Esophagus muscularis mucosa (tissue), 3 donors: ENCODE data around the gene NLRC3.

Experiments
- POLR2A ChIP-seq: fragments of 450-650 bp; IDR thresholded peaks from one replicate; pipeline ENCODE4 v1.6.1; 2017; ENCODE audit warnings: antibody characterized with exemption, moderate library complexity, mild to moderate bottlenecking, low read depth
- TF ChIP-seq, protein P1 (sequence below), 3 experiments: fragments of 200-600 bp in 2 of 3; fragments of 450-650 bp in 1 of 3; sonication (generic) in 2 of 3; IDR thresholded peaks; one replicate each; pipeline ENCODE4 v1.5.1; 2017 to 2019; ENCODE audit warnings: antibody characterized with exemption in 3 of 3, mild to moderate bottlenecking in 2 of 3, moderate library complexity in 1 of 3

DNA sequence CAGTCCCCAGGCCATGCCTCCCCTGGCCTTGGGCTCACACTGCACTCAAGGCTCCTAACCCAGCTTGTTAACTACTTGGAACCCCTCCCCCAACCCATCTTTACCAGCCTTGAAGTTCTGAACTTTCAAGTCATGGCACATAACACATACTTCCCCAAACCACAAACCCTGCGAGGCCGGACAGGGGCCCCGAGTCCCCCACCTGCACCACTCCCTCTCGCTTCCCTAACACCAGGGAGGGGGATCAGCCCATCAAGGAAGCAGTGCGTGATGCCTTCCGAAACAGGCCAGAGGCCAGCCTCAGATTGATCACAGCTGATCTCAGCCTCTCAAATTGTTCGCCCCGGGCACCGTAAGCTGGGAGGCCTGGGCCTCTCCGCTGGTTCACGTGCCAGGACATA, 3.0 kb upstream of the NLRC3 start:
- TF ChIP-seq, protein P1, sequence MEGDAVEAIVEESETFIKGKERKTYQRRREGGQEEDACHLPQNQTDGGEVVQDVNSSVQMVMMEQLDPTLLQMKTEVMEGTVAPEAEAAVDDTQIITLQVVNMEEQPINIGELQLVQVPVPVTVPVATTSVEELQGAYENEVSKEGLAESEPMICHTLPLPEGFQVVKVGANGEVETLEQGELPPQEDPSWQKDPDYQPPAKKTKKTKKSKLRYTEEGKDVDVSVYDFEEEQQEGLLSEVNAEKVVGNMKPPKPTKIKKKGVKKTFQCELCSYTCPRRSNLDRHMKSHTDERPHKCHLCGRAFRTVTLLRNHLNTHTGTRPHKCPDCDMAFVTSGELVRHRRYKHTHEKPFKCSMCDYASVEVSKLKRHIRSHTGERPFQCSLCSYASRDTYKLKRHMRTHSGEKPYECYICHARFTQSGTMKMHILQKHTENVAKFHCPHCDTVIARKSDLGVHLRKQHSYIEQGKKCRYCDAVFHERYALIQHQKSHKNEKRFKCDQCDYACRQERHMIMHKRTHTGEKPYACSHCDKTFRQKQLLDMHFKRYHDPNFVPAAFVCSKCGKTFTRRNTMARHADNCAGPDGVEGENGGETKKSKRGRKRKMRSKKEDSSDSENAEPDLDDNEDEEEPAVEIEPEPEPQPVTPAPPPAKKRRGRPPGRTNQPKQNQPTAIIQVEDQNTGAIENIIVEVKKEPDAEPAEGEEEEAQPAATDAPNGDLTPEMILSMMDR (IDR thresholded peaks at IDR 0.05) = no peak
- no peak for TF ChIP-seq POLR2A
